HG02642 (cell line): ENCODE data around the gene MRM2.

Experiments used
- ATAC-seq: cut with Tn5 transposase; IDR thresholded peaks from one replicate; pipeline ENCODE4 v1.9.1; 2021; ENCODE audit warnings: mild to moderate bottlenecking; ENCODE audit not compliant: unreplicated experiment, poor library complexity

MRM2 gene

DNA sequence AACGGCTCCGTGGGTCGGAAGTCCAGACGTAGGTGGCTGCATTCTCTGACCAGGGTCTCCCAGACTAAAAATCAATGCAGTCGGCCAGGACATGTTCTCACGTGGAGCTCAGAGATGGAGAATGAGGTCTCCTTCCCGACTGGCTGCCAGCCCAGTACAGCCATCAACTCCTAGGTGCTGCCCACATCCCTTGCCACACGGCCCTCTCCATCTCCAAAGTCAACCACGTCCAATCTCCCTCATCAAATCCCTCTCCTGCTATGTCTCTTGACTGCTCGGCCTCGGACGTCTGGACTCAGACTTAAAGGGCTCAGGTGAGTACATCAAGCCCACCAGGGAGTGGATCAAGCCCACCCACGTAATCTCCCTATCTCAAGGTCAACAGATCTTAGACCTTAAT is 16.2 kb downstream of the MRM2 start:
- ATAC-seq: no peak

- ATAC-seq: no peak
Measured at GRCh38 chr7:2225336-2225735, 16.7 kb downstream of the MRM2 start.

DNA sequence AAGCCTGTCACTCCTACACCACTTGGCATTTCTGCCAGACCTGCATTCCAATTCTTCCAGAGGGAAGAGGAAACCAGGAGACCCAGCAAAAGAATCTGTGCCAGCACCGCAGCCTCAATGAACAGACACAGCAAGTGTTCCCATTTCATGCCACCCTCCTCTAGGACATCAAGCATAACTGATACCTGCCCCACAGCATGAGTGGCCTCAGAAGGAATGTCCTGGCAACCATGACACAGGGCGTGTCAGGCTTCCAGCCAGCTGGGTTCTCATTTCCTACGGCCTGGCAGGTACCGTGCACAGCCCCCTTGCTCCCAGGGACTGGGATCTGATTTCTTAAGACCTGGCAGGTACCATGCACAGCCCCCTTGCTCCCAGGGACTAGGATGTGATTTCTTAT is 17.1 kb downstream of the MRM2 start:
- ATAC-seq: no peak

- no peak for ATAC-seq
Measured at GRCh38 chr7:2224491-2224928, 17.5 kb downstream of the MRM2 start.

DNA sequence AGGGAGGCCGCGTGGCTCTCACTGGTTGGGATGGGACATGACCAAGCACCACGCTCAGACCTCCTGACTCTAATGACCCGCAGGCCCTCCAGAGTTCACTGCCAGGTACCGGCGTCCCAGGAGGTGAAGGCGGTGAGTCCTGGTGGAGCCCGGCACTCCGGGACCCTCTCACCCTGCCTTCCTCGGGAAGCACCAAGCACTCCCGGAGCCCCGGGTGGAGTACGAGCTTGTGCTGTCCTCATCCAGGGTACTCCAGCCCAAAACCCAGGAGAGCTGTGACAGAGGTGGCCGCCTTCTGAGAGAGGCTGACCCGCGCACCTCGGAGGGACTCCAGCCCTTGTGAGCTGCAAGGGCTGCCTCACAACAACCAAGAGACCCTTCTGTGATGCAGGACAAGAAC is 18.7 kb downstream of the MRM2 start:
- no peak for ATAC-seq

DNA sequence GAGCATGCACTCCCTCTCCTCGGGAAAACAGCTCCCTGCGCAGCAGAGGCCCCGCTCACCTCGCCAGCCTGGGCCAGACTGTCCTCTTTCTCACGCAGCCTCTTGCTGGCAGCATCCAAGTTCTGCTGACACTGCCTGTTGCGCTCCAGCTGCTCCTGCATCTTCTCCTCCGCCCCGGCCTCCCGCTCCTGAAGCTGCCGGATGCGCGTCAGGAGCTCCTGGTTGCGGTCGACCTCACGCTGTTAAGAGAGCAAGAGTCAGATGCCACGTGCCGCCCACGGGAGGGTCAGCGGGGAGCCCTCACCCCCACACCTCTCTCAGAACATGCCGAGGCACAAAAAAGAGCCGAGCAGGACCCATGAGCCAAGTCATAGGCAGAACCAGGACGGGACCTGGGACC is 19.5 kb downstream of the MRM2 start:
- ATAC-seq: no peak

DNA sequence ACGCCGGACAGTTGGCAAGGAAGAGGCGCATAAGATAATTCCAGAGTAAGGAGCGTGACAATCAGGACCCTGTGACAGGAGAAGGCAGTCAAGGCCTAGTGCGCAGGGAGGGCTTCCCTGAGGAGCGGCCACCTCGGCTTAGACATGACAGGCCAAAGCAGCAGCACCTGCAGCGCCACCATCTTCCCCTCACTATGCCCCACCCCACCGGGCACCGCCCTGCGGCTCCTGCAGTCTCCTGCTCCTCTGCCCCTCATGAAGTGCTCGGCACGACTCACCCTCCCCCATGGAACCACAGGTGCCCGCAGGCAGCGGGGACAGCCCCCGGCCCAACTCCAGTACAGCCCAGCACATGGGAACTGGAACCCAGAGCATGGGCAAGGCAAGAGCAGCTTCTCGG is 21.1 kb downstream of the MRM2 start:
- ATAC-seq: no peak

DNA sequence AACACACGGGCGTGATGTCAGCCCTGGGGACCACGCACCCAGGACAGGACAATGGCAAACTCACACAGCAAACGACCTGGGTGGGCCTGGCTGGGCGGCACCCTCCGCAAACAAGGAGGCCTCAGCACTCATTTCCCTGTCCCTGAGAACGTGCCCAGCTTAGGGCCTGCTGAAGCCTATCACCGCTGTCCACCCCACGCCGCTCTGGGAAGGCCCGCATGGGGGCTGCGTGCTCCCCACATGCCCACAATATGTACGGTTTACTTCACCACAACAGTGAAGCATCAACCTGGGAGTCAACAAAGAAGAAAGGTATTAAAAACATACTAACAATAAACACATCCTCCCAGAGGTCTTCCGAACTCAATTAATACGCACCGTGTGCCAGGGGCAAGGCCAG is 21.5 kb downstream of the MRM2 start:
- ATAC-seq: no peak

DNA sequence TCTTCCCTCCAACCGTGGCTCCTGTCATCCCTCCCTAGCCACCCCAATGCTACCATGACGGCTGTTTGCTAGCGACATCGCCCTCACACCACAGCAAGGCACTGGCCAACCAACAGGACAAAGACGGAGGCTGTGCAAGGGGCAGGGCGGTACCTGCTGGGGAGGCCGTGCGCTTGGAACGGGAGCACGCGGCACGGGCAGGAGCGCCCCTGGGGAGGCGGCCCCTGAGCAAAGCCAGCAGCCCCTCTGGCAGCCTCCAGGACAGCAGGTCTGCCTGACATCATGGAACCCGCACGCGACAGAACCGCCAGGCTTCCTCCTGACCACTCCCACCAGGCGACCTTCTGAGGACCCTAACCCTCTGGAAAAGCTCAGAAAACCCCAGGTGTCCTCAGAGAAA is 22.0 kb downstream of the MRM2 start:
- no peak for ATAC-seq

DNA sequence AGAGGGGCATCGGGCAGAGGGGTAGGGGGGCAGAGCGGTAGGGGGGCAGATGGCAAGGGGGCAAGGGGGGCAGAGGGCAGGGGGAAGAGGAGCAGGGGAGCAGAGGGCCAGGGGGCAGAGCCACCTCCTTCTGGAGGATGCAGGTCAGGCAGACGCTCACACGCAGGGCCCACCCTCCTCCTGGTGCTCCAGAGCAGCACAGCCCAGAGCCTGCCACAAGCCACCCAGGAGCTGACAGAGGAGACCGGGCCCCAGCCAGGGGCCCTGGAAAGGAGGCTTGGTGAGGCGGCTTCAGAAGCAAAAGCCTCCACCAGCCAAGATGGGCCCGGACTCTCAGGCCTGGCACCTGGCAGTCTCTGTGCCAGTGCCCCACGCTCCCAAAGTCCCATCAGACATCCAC is 22.4 kb downstream of the MRM2 start:
- no peak for ATAC-seq

GRCh38 chr7:2219136-2219535 is 22.9 kb downstream of the MRM2 start:
- ATAC-seq: no peak

DNA sequence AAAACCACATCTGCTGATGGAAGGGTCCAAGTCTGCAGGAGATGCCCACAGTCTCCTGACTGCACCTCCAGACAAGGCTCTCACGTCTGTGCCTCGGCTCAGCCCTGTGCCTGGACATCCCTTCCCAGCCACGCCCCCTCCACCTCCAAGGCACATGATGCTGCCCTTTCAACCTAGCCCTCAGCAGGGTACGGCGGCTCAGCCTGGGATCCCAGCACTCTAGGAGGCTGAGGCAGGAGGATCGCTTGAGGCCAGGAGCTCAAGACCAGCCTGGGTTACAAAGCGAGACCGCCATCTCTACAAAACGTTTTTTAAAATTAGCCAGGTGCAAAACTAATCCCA is 23.6 kb downstream of the MRM2 start:
- ATAC-seq: no peak

- no peak for ATAC-seq
Measured at GRCh38 chr7:2217716-2218443, 24.1 kb downstream of the MRM2 start.

DNA sequence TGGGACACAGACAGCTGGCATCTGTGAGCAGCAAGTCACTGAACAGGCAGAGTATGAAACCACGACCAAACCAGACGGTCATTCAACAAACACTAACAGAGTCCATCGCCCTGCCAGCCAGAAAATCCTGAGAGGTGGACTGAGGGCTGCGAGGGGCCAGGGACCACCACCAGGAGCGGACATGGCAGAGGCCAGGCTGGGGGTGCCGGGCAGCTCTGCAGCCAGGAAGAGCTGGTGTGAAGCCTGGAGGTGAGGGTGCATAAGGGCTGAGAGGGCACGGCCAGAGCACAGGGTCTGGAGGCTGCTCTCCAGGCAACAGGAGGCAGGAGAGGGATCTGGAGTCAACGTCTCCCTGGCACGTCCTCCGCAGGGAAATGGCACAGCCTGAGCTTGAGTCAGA is 24.8 kb downstream of the MRM2 start:
- no peak for ATAC-seq

DNA sequence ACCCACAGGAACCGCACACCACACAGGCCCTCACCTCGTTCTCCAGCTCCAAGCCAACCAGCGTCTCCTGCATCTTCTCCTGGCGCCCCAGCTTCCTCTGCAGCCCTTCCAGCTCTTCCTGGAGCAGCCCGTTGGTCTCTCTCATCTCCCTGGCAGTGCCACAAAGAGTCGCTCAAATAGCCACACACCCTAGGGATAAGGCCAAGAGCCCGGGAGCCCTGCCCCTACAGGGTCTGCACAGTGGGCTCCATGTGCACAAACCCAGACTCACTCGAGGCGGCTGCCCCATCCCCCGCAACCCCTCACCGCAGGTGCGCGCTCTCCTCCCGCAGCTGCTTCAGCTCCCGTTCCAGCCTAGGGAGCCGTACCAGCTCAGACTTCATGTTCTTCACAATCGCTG is 26.2 kb downstream of the MRM2 start:
- ATAC-seq: no peak

GRCh38 chr7:2214636-2215035 is 27.4 kb downstream of the MRM2 start:
- ATAC-seq: no peak

DNA sequence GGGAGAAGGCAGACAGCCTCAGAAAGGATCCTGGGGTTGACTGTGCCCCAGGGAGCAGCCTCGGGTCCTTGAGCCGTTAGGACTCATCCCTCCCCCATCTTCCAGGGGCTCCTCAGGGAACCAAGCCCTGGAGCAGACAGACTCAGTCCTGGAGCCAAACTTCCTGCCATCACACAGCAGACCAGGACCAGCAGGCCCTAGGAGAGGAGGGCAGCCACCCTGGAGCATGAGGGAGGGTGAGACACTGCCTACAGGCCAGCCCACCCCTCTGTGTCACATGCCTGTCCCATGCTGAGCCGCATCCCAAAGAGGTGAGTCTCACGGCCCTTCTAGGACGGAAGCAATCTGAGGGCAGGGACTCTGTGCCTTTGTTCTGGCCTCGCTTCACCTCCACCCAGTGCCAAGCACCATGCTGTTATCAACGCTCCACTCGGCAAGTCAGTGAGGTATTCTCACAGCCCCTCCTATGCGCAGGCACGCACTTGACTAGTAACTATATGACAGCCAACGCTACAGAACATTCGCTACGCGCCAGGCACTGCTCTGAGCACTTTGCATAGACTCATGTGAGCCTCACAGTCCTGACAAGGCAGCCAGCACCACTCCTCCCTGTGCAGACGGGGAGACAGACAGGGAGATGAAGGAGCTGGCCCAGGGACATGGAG is 28.3 kb downstream of the MRM2 start:
- ATAC-seq: no peak

DNA sequence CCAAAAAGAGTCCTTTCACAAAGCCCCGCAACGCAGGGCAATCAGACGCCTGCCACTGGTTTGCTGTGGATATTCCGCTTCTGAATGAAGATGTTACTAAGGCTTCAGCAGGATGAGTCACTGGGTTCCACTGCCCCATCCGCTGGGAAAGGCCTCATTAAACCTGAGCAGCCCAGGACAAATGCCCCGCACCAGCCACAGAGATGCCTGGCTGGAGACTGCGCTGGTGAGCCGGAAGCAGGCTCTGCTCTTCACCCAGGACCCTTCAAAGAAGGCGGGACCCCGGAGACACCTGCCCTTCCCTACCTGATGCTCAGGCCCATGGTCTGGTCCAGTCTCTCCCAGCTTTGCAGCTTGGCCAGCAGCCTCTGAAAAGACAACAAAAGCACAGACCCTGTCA is 29.1 kb downstream of the MRM2 start:
- ATAC-seq: no peak

- no peak for ATAC-seq
Measured at GRCh38 chr7:2211926-2212325, 30.1 kb downstream of the MRM2 start.

DNA sequence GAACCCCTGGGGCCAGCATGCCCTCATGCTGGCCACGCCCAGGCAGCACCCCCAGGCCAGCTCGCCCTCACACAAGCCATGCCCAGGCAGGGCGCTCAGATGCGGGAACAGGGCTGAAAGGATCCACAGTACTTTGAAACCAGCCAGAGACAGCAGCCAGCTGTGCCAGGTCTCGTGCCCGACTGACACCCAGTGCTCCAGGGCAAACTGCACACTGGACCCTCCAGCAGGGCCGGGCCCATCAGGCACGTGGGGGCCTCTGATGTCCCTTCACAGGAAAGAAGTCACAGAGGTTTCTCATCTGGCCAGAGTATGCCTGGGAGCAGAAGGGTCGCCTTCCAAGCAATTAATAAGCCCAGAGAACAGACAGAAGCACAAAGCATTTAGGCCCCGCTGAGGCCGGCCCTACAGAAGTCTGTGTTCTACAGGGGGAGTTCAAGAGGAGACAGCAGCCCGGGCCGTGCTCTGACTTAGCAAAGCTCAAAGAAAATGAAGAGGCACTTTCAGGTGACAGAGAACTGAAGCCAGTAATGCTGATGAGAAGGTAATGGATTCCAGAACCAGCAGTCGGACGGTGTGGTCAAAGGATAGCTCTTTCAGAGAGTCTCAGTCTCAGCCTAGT is 30.6 kb downstream of the MRM2 start:
- ATAC-seq: no peak

DNA sequence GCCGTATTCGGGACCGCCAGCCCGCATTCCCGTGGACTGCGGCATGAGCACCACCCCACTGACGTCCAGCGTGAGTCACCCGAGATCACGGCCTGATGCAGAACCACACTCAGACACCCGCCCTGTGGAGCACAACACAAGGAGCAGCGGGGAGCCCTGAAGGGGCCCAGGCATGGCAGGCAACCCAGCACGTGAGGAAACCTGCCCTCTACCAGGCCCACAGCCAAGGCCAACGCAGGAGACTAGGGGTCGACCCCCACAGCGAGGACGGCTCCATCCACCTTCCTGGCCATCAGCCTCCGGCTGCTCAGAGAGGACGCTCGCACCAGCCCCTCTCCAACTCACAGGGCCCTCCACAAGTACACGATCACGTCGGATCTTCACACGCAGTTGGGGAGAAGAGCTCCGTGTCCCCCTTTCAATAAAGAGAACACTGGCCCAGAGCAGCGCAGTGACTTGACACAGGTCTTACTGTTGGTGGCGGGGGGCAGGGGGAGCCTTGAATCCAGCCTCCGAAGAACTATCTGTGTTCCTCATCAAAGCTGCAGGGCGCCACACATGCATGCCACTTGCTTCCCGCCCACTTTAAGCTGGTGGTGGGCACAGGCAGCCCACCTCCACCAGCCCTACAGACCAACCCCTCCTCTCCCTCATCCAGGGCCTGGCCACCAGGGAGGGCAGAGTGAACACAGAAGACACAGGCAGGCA is 31.3 kb downstream of the MRM2 start:
- ATAC-seq: no peak
